NCI-H82 (cell line): ENCODE results near the gene SPRR5.

Experiments used
- DNase-seq: peaks from one replicate; lab custom pipeline; 2025; lab: John Stamatoyannopoulos, UW

Gene SPRR5

DNA sequence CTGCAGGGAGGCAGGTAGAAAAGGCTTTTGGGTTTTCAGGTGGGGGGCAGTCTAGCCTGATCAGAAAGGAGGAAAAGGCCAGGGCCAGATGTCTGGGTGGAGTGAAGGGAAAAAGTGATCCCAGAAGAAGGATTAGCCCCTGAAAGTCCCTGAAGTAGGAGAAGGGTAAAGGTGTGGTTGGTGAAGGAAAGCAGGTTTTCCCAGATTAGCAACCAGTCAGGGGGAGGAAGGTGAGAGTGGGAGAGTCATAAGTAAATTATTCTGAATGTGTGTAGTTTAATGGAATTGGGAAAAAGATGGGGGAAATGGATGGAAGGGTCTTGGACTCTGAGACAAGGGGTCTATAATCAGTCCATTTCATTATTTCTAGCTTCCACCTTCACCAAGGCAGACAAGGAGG, 36.2 kb downstream of the SPRR5 start:
- DNase-seq: peak; percentile 14

GRCh38 chr1:152983743-152984142, 36.7 kb downstream of the SPRR5 start, which contains the start of gene SPRR1A:
TSS of gene SPRR1A (plus strand) at chr1:152984081. CDS start at chr1:152985231, 1,150 bp downstream.
- no peak for DNase-seq

- DNase-seq: no peak
Measured at GRCh38 chr1:152986578-152986977, 39.6 kb downstream of the SPRR5 start.

DNA sequence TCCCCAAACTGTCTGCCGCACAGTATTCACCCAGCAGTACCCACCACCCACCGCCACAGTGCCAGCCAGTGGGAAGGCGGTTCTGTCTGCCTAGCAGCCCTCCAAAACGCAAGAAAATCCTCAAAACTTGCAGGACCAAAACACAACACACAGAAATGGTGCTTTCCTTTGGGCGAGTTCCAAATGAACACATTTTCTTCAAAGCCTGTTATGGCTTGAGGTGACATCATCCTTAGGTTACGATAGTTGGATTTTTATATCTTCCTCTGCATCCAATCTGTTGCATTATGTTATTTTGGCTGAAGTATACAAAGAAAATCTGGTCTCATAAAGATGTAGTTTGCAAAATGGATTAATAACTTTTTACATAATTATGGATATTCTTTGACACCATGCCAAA, 46.2 kb downstream of the SPRR5 start:
- DNase-seq: no peak

DNA sequence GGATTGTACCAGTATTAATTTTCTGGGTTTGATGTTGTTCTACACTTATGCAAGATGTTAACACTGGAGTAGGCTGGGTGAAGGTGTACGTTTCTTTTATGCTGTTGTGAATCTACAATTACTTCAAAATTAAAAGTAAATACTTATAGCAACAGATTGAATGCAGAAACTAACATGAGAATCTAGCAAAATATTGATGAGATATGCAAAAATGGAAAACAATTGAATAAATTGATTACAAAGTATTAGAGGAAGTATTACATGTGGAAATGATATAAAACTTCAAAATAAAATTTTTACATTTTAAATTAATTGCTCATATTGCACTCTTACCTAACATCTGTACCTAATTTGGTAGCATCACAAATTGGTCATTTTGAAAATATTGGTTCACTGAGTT, 48.8 kb downstream of the SPRR5 start:
- no peak for DNase-seq

GRCh38 chr1:152996633-152997400, 49.8 kb downstream of the SPRR5 start:
- DNase-seq: peak; percentile 64

DNA sequence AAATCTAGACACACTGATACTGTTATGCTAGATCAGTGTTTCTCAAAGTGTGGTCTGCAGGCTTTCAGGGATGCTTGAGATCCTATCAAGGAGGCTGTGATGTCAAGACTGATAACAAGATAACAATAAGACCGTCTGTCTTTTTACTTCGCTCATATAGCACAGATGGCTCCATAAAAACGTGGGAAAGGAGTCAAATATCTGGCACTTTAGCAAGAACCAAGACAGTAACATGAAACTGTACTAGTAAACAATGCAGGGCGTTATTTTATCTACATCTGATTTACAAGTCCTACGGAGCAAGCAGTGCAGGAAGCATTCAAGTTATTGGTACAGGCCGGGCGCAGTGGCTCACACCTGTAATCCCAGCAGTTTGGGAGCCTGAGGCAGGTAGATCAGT, 50.9 kb downstream of the SPRR5 start:
- DNase-seq: peak; percentile 39

GRCh38 chr1:152998476-152998875, 51.5 kb downstream of the SPRR5 start:
- DNase-seq: no peak
